H1 (cell line): ENCODE data around the gene SPTB.

Experiments
- EZH2 ChIP-seq: fragments of 200-600 bp; sonication (generic); IDR thresholded peaks from 2 replicates; pipeline ENCODE4 v1.7.1; 2012; ENCODE audit warnings: low read depth, mild to moderate bottlenecking, moderate library complexity, low read length, inconsistent platforms; ENCODE audit not compliant: severe bottlenecking
- SRF ChIP-seq: IDR thresholded peaks from 2 replicates; pipeline ENCODE4 v1.6.1; 2011; ENCODE audit warnings: mild to moderate bottlenecking, low read depth, low read length, moderate library complexity
- TF ChIP-seq, protein P1 (sequence below): IDR thresholded peaks from 2 replicates; pipeline ENCODE4 v1.6.1; 2012; ENCODE audit warnings: inconsistent platforms

DNA sequence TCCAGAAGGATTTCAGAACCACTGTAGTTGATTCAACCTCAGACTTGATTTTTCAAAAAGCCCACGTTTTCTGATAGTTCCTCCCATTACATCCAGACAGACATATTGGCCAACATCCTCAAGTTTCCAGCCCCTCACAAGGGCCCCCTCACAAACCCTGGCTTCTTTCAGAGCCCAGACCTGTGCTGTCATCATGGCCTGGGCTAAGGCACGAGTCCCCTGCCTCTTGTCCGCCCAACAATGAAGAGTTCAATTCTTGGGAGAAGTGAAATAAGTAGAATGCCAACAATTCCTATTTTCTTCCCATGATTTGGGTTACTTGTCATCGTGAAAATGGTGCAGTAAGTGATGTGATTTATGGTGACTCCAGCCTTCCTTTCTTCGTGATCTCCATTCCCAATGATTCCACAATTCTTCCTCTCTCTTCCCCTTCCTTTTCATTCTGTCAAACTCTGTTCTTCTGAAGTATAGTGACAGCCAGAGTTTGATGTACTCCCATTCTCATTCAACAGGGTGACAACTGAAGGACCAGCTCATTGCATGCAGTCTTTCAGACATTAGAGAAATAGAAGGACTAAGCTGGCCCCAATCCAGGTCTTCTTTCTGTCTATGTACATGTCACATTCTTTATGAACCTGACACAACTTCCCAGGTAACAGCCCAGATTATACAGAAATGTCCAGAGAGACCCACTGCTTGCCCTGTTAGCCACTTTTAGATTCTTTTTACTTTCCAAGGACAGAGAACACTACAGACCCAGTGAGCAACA is 29.2 kb downstream of the SPTB start:
- no peak for TF ChIP-seq EZH2
- TF ChIP-seq SRF = no peak
- TF ChIP-seq, protein P1, sequence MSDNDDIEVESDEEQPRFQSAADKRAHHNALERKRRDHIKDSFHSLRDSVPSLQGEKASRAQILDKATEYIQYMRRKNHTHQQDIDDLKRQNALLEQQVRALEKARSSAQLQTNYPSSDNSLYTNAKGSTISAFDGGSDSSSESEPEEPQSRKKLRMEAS = no peak
